ENCODE measurements around the gene LRRC18.

LRRC18 gene

GRCh38 chr10:48934672-48935501, 4.8 kb downstream of the LRRC18 start:
- H3K79me2 ChIP-seq (ENCODE audit: control insufficient read depth, low read length), result no peaks in the 10 kb centered on the region
- H4K20me1 ChIP-seq (ENCODE audit: control insufficient read depth, insufficient read depth, low read depth, low read length), result no peaks in the 10 kb centered on the region
- TF ChIP-seq CTCF (IDR thresholded peaks at IDR 0.05; ENCODE audit: low read depth, low read length, poor library complexity, severe bottlenecking), result no peak
- no peak for TF ChIP-seq EZH2phosphoT487 (IDR thresholded peaks at IDR 0.05; ENCODE audit: borderline replicate concordance, low read length)
- H3F3A ChIP-seq (ENCODE audit: control insufficient read depth, insufficient read depth), result no peaks in the 10 kb centered on the region
- no peaks in the 10 kb centered on the region for H3K4me1 ChIP-seq (ENCODE audit: control insufficient read depth, low read length)
- H3K27me3 ChIP-seq (ENCODE audit: control insufficient read depth, low read length), result no peaks in the 10 kb centered on the region
- H3K4me3 ChIP-seq (ENCODE audit: low read length), result no peak overlapping the region
- no peak overlapping the region for H3K4me2 ChIP-seq (ENCODE audit: low read length)
- no peaks in the 10 kb centered on the region for H3K9me2 ChIP-seq (replicated peaks; ENCODE audit: control insufficient read depth, low read length)
- H3K27ac ChIP-seq (ENCODE audit: low read depth, low read length), result no peak overlapping the region
- H3K9me3 ChIP-seq (ENCODE audit: control insufficient read depth, insufficient read depth, low read length), result no peaks in the 10 kb centered on the region
- no peaks in the 10 kb centered on the region for H3K36me3 ChIP-seq (ENCODE audit: control insufficient read depth, low read length)

DNA sequence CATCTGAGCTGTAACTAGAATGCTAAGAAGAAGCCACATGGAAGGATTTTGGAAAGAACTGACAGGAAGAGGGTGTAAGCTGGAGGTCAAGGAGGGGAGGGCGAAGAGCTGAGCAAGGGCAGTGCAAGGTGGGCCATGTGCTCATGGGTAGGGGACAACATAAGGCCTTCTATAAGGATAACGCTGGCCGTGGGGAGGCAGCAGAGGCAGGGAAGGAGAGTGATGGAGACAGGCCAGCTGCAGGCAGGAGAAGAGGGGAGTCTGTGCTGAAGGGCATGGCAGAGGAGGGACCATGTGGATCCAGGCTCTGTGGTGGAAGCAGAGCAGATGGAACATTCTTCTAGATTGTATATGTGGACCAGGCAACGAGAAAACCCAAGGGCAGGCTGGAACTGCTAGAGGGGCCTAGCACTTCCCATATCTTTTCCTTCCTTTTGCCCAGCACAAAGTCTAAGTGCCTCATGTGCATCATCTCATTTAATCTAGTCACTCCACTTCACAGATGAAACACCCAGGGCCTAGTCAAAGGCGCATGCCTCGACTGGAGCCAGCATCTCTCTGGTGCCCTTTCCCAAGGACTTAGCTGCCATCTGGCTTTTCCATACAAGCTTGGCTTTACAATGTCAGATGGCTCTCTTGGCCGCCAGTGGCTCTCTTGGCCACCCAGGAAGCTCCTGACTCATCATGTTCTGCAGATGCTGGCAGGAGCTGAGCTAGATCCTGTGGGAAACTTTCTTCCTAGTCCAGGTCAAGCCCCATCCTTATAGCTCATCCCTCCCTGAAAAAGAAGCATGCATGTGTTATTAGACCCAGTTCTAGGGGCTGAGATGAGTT, 6.6 kb downstream of the LRRC18 start:
- TF ChIP-seq EZH2phosphoT487 (IDR thresholded peaks at IDR 0.05; ENCODE audit: borderline replicate concordance, low read length), result no peak
- no peak for TF ChIP-seq CTCF (IDR thresholded peaks at IDR 0.05; ENCODE audit: low read depth, low read length, poor library complexity, severe bottlenecking)
- no peaks in the 10 kb centered on the region for H3K9me3 ChIP-seq (ENCODE audit: control insufficient read depth, insufficient read depth, low read length)
- H3K27me3 ChIP-seq (ENCODE audit: control insufficient read depth, low read length), result no peaks in the 10 kb centered on the region
- H3K4me3 ChIP-seq (ENCODE audit: low read length), result no peak overlapping the region
- no peaks in the 10 kb centered on the region for H4K20me1 ChIP-seq (ENCODE audit: control insufficient read depth, insufficient read depth, low read depth, low read length)
- H3K4me2 ChIP-seq (ENCODE audit: low read length), result no peak overlapping the region
- no peaks in the 10 kb centered on the region for H3F3A ChIP-seq (ENCODE audit: control insufficient read depth, insufficient read depth)
- H3K27ac ChIP-seq (ENCODE audit: low read depth, low read length), result no peak overlapping the region
- no peaks in the 10 kb centered on the region for H3K4me1 ChIP-seq (ENCODE audit: control insufficient read depth, low read length)
- H3K36me3 ChIP-seq (ENCODE audit: control insufficient read depth, low read length), result no peaks in the 10 kb centered on the region
- H3K9me2 ChIP-seq (replicated peaks; ENCODE audit: control insufficient read depth, low read length), result no peaks in the 10 kb centered on the region
- no peaks in the 10 kb centered on the region for H3K79me2 ChIP-seq (ENCODE audit: control insufficient read depth, low read length)

GRCh38 chr10:48931188-48931587, 8.5 kb downstream of the LRRC18 start:
- H3F3A ChIP-seq (ENCODE audit: control insufficient read depth, insufficient read depth), result no peaks in the 10 kb centered on the region
- H3K4me2 ChIP-seq (ENCODE audit: low read length), result no peak overlapping the region
- H3K36me3 ChIP-seq (ENCODE audit: control insufficient read depth, low read length), result no peaks in the 10 kb centered on the region
- H3K4me3 ChIP-seq (ENCODE audit: low read length), result no peak overlapping the region
- no peaks in the 10 kb centered on the region for H4K20me1 ChIP-seq (ENCODE audit: control insufficient read depth, insufficient read depth, low read depth, low read length)
- no peaks in the 10 kb centered on the region for H3K4me1 ChIP-seq (ENCODE audit: control insufficient read depth, low read length)
- H3K27ac ChIP-seq (ENCODE audit: low read depth, low read length), result no peak overlapping the region
- no peaks in the 10 kb centered on the region for H3K9me2 ChIP-seq (replicated peaks; ENCODE audit: control insufficient read depth, low read length)
- TF ChIP-seq EZH2phosphoT487 (IDR thresholded peaks at IDR 0.05; ENCODE audit: borderline replicate concordance, low read length), result no peak
- TF ChIP-seq CTCF (IDR thresholded peaks at IDR 0.05; ENCODE audit: low read depth, low read length, poor library complexity, severe bottlenecking), result no peak
- H3K9me3 ChIP-seq (ENCODE audit: control insufficient read depth, insufficient read depth, low read length), result no peaks in the 10 kb centered on the region
- H3K27me3 ChIP-seq (ENCODE audit: control insufficient read depth, low read length), result no peaks in the 10 kb centered on the region
- no peaks in the 10 kb centered on the region for H3K79me2 ChIP-seq (ENCODE audit: control insufficient read depth, low read length)

Data from DOHH2 (cell line).